Osteocyte (in vitro differentiated cells): ENCODE measurements around the gene SPTBN1. TPM values are rescaled to one million over a fixed set of nuclear protein-coding genes. Genes with fewer than 3 reads are reported as not detected.

ENCODE experiments used
- DNase-seq: peaks from one replicate; pipeline ENCODE4 v3.0.0; 2021; ENCODE audit warnings: mixed read lengths; ENCODE audit not compliant: unreplicated experiment; ENCODE audit errors: extremely low spot score
- H3K27ac Mint-ChIP-seq: one replicate; pipeline ENCODE4 v1.8.0; 2021; ENCODE audit warnings: mild to moderate bottlenecking, mixed read lengths; ENCODE audit not compliant: unreplicated experiment
- H3K27me3 Mint-ChIP-seq: one replicate; pipeline ENCODE4 v1.8.0; 2021; ENCODE audit warnings: mixed read lengths; ENCODE audit not compliant: unreplicated experiment
- H3K36me3 Mint-ChIP-seq: one replicate; pipeline ENCODE4 v1.8.0; 2021; ENCODE audit warnings: mixed read lengths; ENCODE audit not compliant: unreplicated experiment
- H3K4me1 Mint-ChIP-seq: one replicate; pipeline ENCODE4 v1.8.0; 2021; ENCODE audit warnings: mixed read lengths; ENCODE audit not compliant: unreplicated experiment
- H3K4me3 Mint-ChIP-seq: one replicate; pipeline ENCODE4 v1.8.0; 2021; ENCODE audit warnings: mild to moderate bottlenecking, moderate library complexity, mixed read lengths; ENCODE audit not compliant: unreplicated experiment
- H3K9me3 Mint-ChIP-seq: one replicate; pipeline ENCODE4 v1.8.0; 2021; ENCODE audit warnings: mixed read lengths; ENCODE audit not compliant: unreplicated experiment
- CTCF ChIP-seq: fragments of 200-600 bp; sonication (generic); IDR thresholded peaks from 2 replicates; pipeline ENCODE4 v1.5.0; 2021; ENCODE audit warnings: antibody characterized with exemption, mild to moderate bottlenecking, moderate library complexity
- total RNA-seq: library from RNA; stranded (reverse); gene quantifications from 2 replicates; pipeline ENCODE4 v1.2.1, GENCODE V29; 2021

The SPTBN1 gene
- total RNA-seq, 1 donor from 2014 or later: 248 TPM

GRCh38 chr2:54543733-54544396, 87.7 kb downstream of the SPTBN1 start:
- peaks cover 7% of the 10 kb centered on the region for H3K36me3 Mint-ChIP-seq
- no peak for DNase-seq
- no peaks in the 10 kb centered on the region for H3K9me3 Mint-ChIP-seq
- peaks cover 34% of the 10 kb centered on the region for H3K4me1 Mint-ChIP-seq
- no peak overlapping the region for H3K4me3 Mint-ChIP-seq
- no peaks in the 10 kb centered on the region for H3K27me3 Mint-ChIP-seq
- no peak for TF ChIP-seq CTCF
- peak overlapping the region; percentile 20 for H3K27ac Mint-ChIP-seq

GRCh38 chr2:54545702-54546450, 89.7 kb downstream of the SPTBN1 start:
- Mint-ChIP-seq H3K4me1 (peaks cover 29% of the 10 kb centered on the region), H3K4me3 (no peak overlapping the region), H3K27ac (peak overlapping the region; percentile 16), H3K27me3 (no peaks in the 10 kb centered on the region), H3K36me3 (peaks cover 5% of the 10 kb centered on the region), H3K9me3 (no peaks in the 10 kb centered on the region)
- no peak for TF ChIP-seq CTCF
- no peak for DNase-seq

GRCh38 chr2:54546518-54546917, 90.4 kb downstream of the SPTBN1 start:
- TF ChIP-seq CTCF: no peak
- Mint-ChIP-seq H3K36me3 (peaks cover 5% of the 10 kb centered on the region), H3K4me3 (no peak overlapping the region), H3K27ac (peak overlapping the region; percentile 55), H3K27me3 (no peaks in the 10 kb centered on the region), H3K9me3 (no peaks in the 10 kb centered on the region), H3K4me1 (peaks cover 28% of the 10 kb centered on the region)
- no peak for DNase-seq

- no peak for DNase-seq
- no peak overlapping the region for H3K4me3 Mint-ChIP-seq
- peak overlapping the region; percentile 55 for H3K27ac Mint-ChIP-seq
- TF ChIP-seq CTCF: no peak
- peaks cover 27% of the 10 kb centered on the region for H3K4me1 Mint-ChIP-seq
- no peaks in the 10 kb centered on the region for H3K27me3 Mint-ChIP-seq
- H3K9me3 Mint-ChIP-seq: no peaks in the 10 kb centered on the region
- peaks cover 2% of the 10 kb centered on the region for H3K36me3 Mint-ChIP-seq
Observed at GRCh38 chr2:54546923-54547720, 91.0 kb downstream of the SPTBN1 start.

GRCh38 chr2:54549430-54549829, 93.3 kb downstream of the SPTBN1 start:
- no peak for DNase-seq
- Mint-ChIP-seq H3K4me3 (no peak overlapping the region), H3K36me3 (peaks cover 2% of the 10 kb centered on the region), H3K27me3 (no peaks in the 10 kb centered on the region), H3K9me3 (no peaks in the 10 kb centered on the region), H3K27ac (no peak overlapping the region), H3K4me1 (peaks cover 18% of the 10 kb centered on the region)
- no peak for TF ChIP-seq CTCF
